ENCODE data around the gene ZNF597. TPM values are rescaled to one million over a fixed set of nuclear protein-coding genes. Genes with fewer than 3 reads are reported as not detected.

Gene ZNF597
- total RNA-seq, 1 experiment from 2014 or later = 2.2 TPM

- Mint-ChIP-seq H3K9me3 (peaks cover 88% of the 10 kb centered on the region), H3K4me1 (no peaks in the 10 kb centered on the region), H3K27ac (no peak overlapping the region), H3K27me3 (ENCODE audit: low read depth) (peaks cover 39% of the 10 kb centered on the region), H3K36me3 (peaks cover 85% of the 10 kb centered on the region), H3K4me3 (no peak overlapping the region)
- POLR2A ChIA-PET = interaction anchor here (0.6 kb wide), 1 partner anchor 124 kb away, joined by 3 read pairs; no protein-coding TSS in a partner anchor
- CTCF ChIA-PET = no interaction called here
- no peak for DNase-seq (ENCODE audit: low spot score)
- no peak for TF ChIP-seq OVOL2 (CRISPR knock-in tag; IDR thresholded peaks at IDR 0.05; ENCODE audit: borderline replicate concordance)
- TF ChIP-seq MXD4 (CRISPR knock-in tag; IDR thresholded peaks at IDR 0.05; ENCODE audit: borderline replicate concordance) = no peak
- TF ChIP-seq USF2 (CRISPR knock-in tag; IDR thresholded peaks at IDR 0.05) = no peak
- TF ChIP-seq SMAD3 (CRISPR knock-in tag; IDR thresholded peaks at IDR 0.05; ENCODE audit: borderline replicate concordance) = no peak
- TF ChIP-seq NFE2L1 (CRISPR knock-in tag; IDR thresholded peaks at IDR 0.05) = no peak
- no peak for TF ChIP-seq ATF1 (CRISPR knock-in tag; IDR thresholded peaks at IDR 0.05)
- no peak for TF ChIP-seq ZNF138 (CRISPR knock-in tag; conservative IDR thresholded peaks at IDR 0.05)
- TF ChIP-seq ZNF232 (CRISPR knock-in tag; IDR thresholded peaks at IDR 0.05) = no peak
- TF ChIP-seq ZNF423 (CRISPR knock-in tag; IDR thresholded peaks at IDR 0.05) = no peak
- TF ChIP-seq ESRRA (CRISPR knock-in tag; IDR thresholded peaks at IDR 0.05; ENCODE audit: borderline replicate concordance) = no peak
- no peak for TF ChIP-seq EMX1 (CRISPR knock-in tag; IDR thresholded peaks at IDR 0.05)
- no peak for TF ChIP-seq ZNF219 (CRISPR knock-in tag; IDR thresholded peaks at IDR 0.05; ENCODE audit: borderline replicate concordance)
- TF ChIP-seq IRF1 (CRISPR knock-in tag; IDR thresholded peaks at IDR 0.05) = no peak
- no peak for TF ChIP-seq USF1 (CRISPR knock-in tag; IDR thresholded peaks at IDR 0.05)
- TF ChIP-seq TP53 (CRISPR knock-in tag; IDR thresholded peaks at IDR 0.05) = no peak
- TF ChIP-seq NR1H2 (CRISPR knock-in tag; IDR thresholded peaks at IDR 0.05) = no peak
- no peak for TF ChIP-seq CREB1 (CRISPR knock-in tag; IDR thresholded peaks at IDR 0.05)
- TF ChIP-seq E2F1 (CRISPR knock-in tag; IDR thresholded peaks at IDR 0.05) = no peak
- no peak for ATAC-seq
These were observed 60.3 kb downstream of the ZNF597 start for GRCh38 chr16:3383045-3383448.

Small RNA genes lying within 50 kb of the gene (microRNA-seq; reads per million reads assigned to microRNA genes)
- not detected for gene MIR6126 (ENCODE audit: borderline number of aligned reads)

Other genes starting within 250 kb of the ZNF597 start
- gene ZNF200, start 208.3 kb downstream of the ZNF597 start, total RNA-seq (2021) = 6.8 to 9.7 TPM (median 7.2 TPM) in 3 replicates
- gene MEFV, start 186.9 kb downstream of the ZNF597 start, total RNA-seq (2021) = 0.09 to 0.21 TPM (median 0.14 TPM) in 3 replicates
- 24.9 to 29.5 TPM (median 27.8 TPM) in 3 replicates for gene ZNF263, start 160.0 kb downstream of the ZNF597 start, total RNA-seq (2021)
- 5.3 to 7.4 TPM (median 7.0 TPM) in 3 replicates for gene TIGD7, start 138.1 kb downstream of the ZNF597 start, total RNA-seq (2021)
- 21.8 to 31.5 TPM (median 23.5 TPM) in 3 replicates for gene ZNF75A, start 138.0 kb downstream of the ZNF597 start, total RNA-seq (2021)
- not detected in 3 replicates for gene OR2C1, start 87.6 kb downstream of the ZNF597 start, total RNA-seq (2021)
- gene ZSCAN32, start 42.5 kb downstream of the ZNF597 start, total RNA-seq (2021) = 16.0 to 17.9 TPM (median 16.7 TPM) in 3 replicates
- 11.3 to 13.8 TPM (median 11.7 TPM) in 3 replicates for gene ZNF174, start 42.3 kb downstream of the ZNF597 start, total RNA-seq (2021)
- gene NAA60, start 176 bp upstream of the ZNF597 start, total RNA-seq (2021) = 44.8 to 50.3 TPM (median 46.4 TPM) in 3 replicates
- gene C16orf90, start 52.0 kb upstream of the ZNF597 start, total RNA-seq (2021) = not detected in 3 replicates
- 11.1 to 13.7 TPM (median 12.6 TPM) in 3 replicates for gene CLUAP1, start 57.5 kb upstream of the ZNF597 start, total RNA-seq (2021)
- 0.23 to 0.66 TPM (median 0.26 TPM) in 3 replicates for gene NLRC3, start 133.9 kb upstream of the ZNF597 start, total RNA-seq (2021)
- gene SLX4, start 168.1 kb upstream of the ZNF597 start, total RNA-seq (2021) = 16.3 to 18.0 TPM (median 16.7 TPM) in 3 replicates
- 13.5 to 15.7 TPM (median 13.9 TPM) in 3 replicates for gene DNASE1, start 211.2 kb upstream of the ZNF597 start, total RNA-seq (2021)

All from WTC11 (cell line).